ENCODE measurements around the gene SORBS1. TPM values are rescaled to one million over a fixed set of nuclear protein-coding genes. Genes with fewer than 3 reads are reported as not detected.

The SORBS1 gene
- total RNA-seq, 1 donor from 2014 or later: 5.1 TPM

- peaks cover 2% of the 10 kb centered on the region for H3K36me3 Mint-ChIP-seq (ENCODE audit: low read depth, unreplicated experiment)
- no peak overlapping the region for H3K4me3 ChIP-seq (ENCODE audit: insufficient read depth, low read depth, low read length)
- H3K79me2 ChIP-seq (ENCODE audit: insufficient read depth, low read length): no peaks in the 10 kb centered on the region
- H3K9me3 ChIP-seq (ENCODE audit: insufficient read depth, low read depth, low read length): no peaks in the 10 kb centered on the region
- no peak overlapping the region for H3K4me3 Mint-ChIP-seq (ENCODE audit: unreplicated experiment)
- H4K20me1 ChIP-seq (ENCODE audit: insufficient read depth, low read length): no peaks in the 10 kb centered on the region
- H3K27ac Mint-ChIP-seq (ENCODE audit: unreplicated experiment): no peak overlapping the region
- H2AFZ ChIP-seq (ENCODE audit: low read depth, low read length): no peak overlapping the region
- H3K4me1 ChIP-seq (ENCODE audit: insufficient read depth, low read length): no peaks in the 10 kb centered on the region
- H3K27ac ChIP-seq (ENCODE audit: low read depth, low read length): no peak overlapping the region
- H3K27me3 Mint-ChIP-seq (ENCODE audit: low read depth, unreplicated experiment): no peaks in the 10 kb centered on the region
- H3K4me1 Mint-ChIP-seq (ENCODE audit: low read depth, unreplicated experiment): peaks cover 4% of the 10 kb centered on the region
- DNase-seq (ENCODE audit: low read depth) (no peak), FAIRE-seq (no peak)
- H3K36me3 ChIP-seq (ENCODE audit: insufficient read depth, low read length): no peaks in the 10 kb centered on the region
- H3K9ac ChIP-seq (ENCODE audit: low read length): no peak overlapping the region
- TF ChIP-seq EZH2 (IDR thresholded peaks at IDR 0.05; ENCODE audit: insufficient read depth, low read length) (no peak), CTCF (IDR thresholded peaks at IDR 0.05; ENCODE audit: insufficient read depth, low read depth, low read length) (no peak)
- H3K9me3 Mint-ChIP-seq (ENCODE audit: unreplicated experiment): no peaks in the 10 kb centered on the region
- no peaks in the 10 kb centered on the region for H3K27me3 ChIP-seq (ENCODE audit: insufficient read depth, low read length)
- no peak overlapping the region for H3K4me2 ChIP-seq (ENCODE audit: low read length)
Observed at GRCh38 chr10:95493862-95494261, 67.3 kb downstream of the SORBS1 start.

- H3K4me2 ChIP-seq (ENCODE audit: low read length): no peak overlapping the region
- no peaks in the 10 kb centered on the region for H3K9me3 ChIP-seq (ENCODE audit: insufficient read depth, low read depth, low read length)
- Mint-ChIP-seq H3K4me3 (ENCODE audit: unreplicated experiment) (no peak overlapping the region), H3K36me3 (ENCODE audit: low read depth, unreplicated experiment) (no peaks in the 10 kb centered on the region), H3K27me3 (ENCODE audit: low read depth, unreplicated experiment) (no peaks in the 10 kb centered on the region), H3K4me1 (ENCODE audit: low read depth, unreplicated experiment) (peaks cover 9% of the 10 kb centered on the region), H3K9me3 (ENCODE audit: unreplicated experiment) (no peaks in the 10 kb centered on the region), H3K27ac (ENCODE audit: unreplicated experiment) (no peak overlapping the region)
- FAIRE-seq (no peak), DNase-seq (ENCODE audit: low read depth) (no peak)
- peaks cover 4% of the 10 kb centered on the region for H3K4me1 ChIP-seq (ENCODE audit: insufficient read depth, low read length)
- no peaks in the 10 kb centered on the region for H4K20me1 ChIP-seq (ENCODE audit: insufficient read depth, low read length)
- H3K27ac ChIP-seq (ENCODE audit: low read depth, low read length): no peak overlapping the region
- no peaks in the 10 kb centered on the region for H3K36me3 ChIP-seq (ENCODE audit: insufficient read depth, low read length)
- H3K9ac ChIP-seq (ENCODE audit: low read length): no peak overlapping the region
- no peaks in the 10 kb centered on the region for H3K79me2 ChIP-seq (ENCODE audit: insufficient read depth, low read length)
- no peak overlapping the region for H3K4me3 ChIP-seq (ENCODE audit: insufficient read depth, low read depth, low read length)
- no peaks in the 10 kb centered on the region for H3K27me3 ChIP-seq (ENCODE audit: insufficient read depth, low read length)
- no peak overlapping the region for H2AFZ ChIP-seq (ENCODE audit: low read depth, low read length)
- TF ChIP-seq EZH2 (IDR thresholded peaks at IDR 0.05; ENCODE audit: insufficient read depth, low read length) (no peak), CTCF (IDR thresholded peaks at IDR 0.05; ENCODE audit: insufficient read depth, low read depth, low read length) (no peak)
Observed at GRCh38 chr10:95487994-95488393, 73.2 kb downstream of the SORBS1 start.

GRCh38 chr10:95485056-95485844 lies 75.9 kb downstream of the SORBS1 start:
- Mint-ChIP-seq H3K4me3 (ENCODE audit: unreplicated experiment) (no peak overlapping the region), H3K36me3 (ENCODE audit: low read depth, unreplicated experiment) (no peaks in the 10 kb centered on the region), H3K9me3 (ENCODE audit: unreplicated experiment) (no peaks in the 10 kb centered on the region), H3K27ac (ENCODE audit: unreplicated experiment) (no peak overlapping the region), H3K27me3 (ENCODE audit: low read depth, unreplicated experiment) (no peaks in the 10 kb centered on the region), H3K4me1 (ENCODE audit: low read depth, unreplicated experiment) (peaks cover 33% of the 10 kb centered on the region)
- Histone ChIP-seq H3K9ac (ENCODE audit: low read length) (no peak overlapping the region), H2AFZ (ENCODE audit: low read depth, low read length) (no peak overlapping the region), H3K4me2 (ENCODE audit: low read length) (no peak overlapping the region), H3K27me3 (ENCODE audit: insufficient read depth, low read length) (no peaks in the 10 kb centered on the region), H4K20me1 (ENCODE audit: insufficient read depth, low read length) (no peaks in the 10 kb centered on the region), H3K4me3 (ENCODE audit: insufficient read depth, low read depth, low read length) (no peak overlapping the region), H3K79me2 (ENCODE audit: insufficient read depth, low read length) (no peaks in the 10 kb centered on the region), H3K27ac (ENCODE audit: low read depth, low read length) (no peak overlapping the region), H3K9me3 (ENCODE audit: insufficient read depth, low read depth, low read length) (no peaks in the 10 kb centered on the region), H3K36me3 (ENCODE audit: insufficient read depth, low read length) (no peaks in the 10 kb centered on the region), H3K4me1 (ENCODE audit: insufficient read depth, low read length) (peaks cover 4% of the 10 kb centered on the region)
- TF ChIP-seq EZH2 (IDR thresholded peaks at IDR 0.05; ENCODE audit: insufficient read depth, low read length) (no peak), CTCF (IDR thresholded peaks at IDR 0.05; ENCODE audit: insufficient read depth, low read depth, low read length) (no peak)
- no peak for FAIRE-seq
- peak; percentile 57 for DNase-seq (ENCODE audit: low read depth)

Measured in astrocyte (in vitro differentiated cells and primary cell).